Cortex of kidney (tissue), 1 donor: ENCODE results near the gene TAF11L7.
"Not testable (repeated sequence)": the region's sequence is repeated elsewhere in the genome, so short reads cannot be mapped to it uniquely, and the experiment has no call there.

ENCODE experiments used
- DNase-seq: peaks from one replicate; lab custom pipeline; 2025; lab: John Stamatoyannopoulos, UW

The TAF11L7 gene

DNA sequence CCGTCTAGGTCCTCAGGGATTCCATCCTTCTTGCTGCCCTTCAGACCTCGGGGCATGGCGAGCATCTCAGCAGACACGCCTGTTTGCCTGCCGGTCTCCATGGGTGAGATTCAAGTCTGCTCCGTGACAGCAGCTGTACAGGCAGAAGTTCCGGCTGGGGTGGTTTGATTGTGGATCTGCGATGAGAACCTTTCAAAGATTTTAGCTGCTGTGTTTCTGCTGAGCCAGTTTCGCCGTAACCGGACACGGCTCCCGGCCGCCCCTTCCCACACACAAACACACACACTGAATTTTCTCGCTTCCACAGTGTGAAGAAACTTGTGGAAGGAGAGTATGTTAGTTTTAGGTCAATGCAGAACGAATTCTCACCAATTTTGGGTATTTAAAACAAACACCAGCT, at the start of gene TAF11L7:
Gene TAF11L7 (minus strand): TSS at position 101 of the 400 bp plus-strand sequence.
- DNase-seq: not testable (repeated sequence)

DNA sequence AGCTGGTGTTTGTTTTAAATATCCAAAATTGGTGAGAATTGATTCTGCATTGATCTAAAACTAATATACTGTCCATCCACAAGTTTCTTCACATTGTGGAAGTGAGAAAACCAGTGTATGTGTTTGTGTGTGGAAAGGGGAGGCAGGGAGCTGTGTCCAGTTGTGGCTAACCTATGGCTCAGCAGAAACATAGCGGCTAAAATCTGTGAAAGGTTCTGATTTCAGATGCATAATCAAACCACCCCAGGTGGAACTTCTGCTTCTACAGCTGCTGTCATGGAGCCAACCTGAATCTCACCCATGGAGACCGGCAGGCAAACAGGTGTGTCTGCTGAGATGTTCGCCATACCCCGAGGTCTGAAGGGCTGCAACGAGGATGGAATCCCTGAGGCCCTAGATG, 48.6 kb upstream of the TAF11L7 start, which contains the start of gene TAF11L14:
Gene TAF11L14 (plus strand): TSS at position 301 of the 400 bp plus-strand sequence.
- no peak for DNase-seq

DNA sequence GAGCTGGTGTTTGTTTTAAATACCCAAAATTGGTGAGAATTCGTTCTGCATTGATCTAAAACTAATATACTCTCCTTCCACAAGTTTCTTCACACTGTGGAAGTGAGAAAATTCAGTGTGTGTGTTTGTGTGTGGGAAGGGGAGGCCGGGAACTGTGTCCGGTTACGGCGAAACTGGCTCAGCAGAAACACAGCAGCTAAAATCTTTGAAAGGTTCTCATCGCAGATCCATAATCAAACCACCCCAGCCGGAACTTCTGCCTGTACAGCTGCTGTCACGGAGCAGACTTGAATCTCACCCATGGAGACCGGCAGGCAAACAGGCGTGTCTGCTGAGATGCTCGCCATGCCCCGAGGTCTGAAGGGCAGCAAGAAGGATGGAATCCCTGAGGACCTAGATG, 46.2 kb upstream of the TAF11L7 start, which contains the start of gene TAF11L13:
Gene TAF11L13 (plus strand): TSS at position 301 of the 400 bp plus-strand sequence.
- not testable (repeated sequence) for DNase-seq

DNA sequence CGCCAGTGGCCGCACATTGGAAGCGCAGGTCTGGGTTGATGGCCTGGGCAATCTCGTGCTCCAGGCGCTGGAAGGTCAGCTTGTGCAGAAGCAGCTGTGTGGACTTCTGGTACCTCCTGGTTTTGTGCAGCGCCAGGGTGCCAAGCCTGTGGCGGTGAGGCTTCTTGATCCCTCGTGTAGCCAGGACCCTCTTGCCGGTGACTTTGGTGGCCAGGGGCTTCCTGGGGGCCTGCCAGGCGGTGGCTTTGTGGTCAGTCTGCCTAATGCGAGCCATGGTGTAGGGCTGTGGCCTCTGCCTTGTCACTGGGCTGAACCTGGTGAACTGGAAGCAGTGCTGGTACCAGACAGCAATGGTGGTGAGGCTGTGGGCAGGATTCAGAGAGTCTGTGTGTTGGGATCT, 40.1 kb upstream of the TAF11L7 start:
- DNase-seq: no peak

DNA sequence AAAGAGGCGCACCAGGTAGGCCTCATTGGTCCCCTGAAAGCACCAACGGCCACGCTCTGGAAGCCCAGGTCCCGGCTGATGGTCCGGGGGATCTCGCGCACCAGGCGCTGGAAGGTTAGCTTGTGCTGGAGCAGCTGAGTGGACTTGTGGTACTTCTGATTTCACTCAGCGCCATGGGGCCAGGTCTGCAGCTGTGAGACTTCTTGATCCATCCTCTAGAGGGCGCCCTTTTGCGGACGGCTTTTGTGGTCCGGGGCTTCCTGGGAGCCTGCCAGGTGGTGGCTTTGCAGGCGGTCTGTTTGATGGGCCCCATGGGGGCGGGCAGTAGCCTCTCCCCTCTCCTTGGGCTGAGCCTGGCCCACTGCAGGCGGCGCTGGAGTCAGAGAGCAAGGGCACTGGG, 35.1 kb upstream of the TAF11L7 start:
- no peak for DNase-seq

DNA sequence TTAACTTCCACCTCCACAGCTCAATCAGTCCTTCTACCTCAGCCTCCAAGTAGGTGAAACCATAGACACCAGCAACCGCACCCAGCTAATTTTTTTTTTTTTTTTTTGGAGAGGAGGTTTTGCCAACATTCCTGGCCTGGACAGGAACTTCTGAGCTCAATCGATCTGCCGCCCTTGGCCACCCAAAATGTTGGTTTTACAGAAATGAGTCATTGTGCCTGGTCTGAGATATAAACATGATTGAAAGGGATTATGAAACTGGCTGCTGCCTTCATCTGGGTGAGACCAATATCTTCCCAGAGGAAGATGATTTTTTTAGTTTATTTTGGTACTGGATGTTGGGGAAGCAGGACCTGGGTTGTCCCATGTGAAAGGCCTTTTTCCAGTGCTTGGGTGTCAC, 33.8 kb upstream of the TAF11L7 start:
- no peak for DNase-seq

DNA sequence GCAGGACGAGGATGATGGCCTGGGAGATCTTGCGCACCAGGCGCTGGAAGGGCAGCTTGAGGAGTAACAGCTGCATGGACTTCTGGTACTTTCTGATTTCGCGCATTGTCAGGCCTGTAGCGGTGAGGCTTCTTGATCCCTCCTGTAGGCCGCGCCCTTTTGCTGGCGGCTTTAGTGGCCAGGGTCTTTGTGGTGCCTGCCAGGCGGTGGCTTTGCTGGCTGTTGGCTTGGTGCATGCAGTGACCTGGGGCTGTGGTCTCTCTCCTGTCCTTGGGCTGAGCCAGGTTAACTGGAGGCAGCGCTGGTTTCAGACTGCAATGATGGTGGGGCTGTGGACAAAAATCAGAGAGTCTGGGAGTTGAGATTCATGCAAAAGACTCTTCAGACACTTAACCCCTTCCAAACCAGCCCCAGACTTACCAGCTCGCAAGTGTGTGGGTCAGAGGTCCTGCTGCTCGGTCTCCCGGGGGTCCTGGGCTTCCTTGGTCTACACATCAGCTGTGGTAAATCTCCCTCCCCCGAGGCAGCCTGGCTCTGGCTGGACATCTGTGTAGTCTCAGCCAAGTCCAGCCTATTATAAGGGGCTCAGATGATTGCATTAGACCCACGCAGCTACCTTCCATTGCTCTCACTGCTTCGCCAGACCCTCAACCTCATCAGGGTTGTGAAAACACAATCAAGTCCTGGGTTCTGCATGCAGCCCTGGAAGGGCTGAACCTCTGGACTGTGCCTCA, 29.5 kb upstream of the TAF11L7 start:
- no peak for DNase-seq

DNA sequence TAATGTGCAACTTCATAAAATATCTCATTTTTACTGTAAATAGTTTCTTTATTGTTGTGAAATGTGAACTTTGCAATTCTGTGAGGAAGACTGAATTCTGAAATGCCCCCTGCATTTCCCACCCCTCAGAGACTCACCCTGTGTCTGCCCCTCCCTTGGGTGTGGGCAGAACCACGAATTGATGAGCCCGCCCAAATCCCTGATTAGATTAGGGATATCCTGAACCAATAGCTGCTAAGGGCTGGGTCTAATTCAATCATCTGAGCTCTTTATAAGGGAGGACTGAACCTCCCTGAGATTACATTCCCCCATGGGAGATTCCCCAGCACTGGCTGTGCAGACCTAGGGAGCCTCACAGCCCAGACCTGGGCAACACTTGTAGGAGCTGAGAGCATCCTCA, 24.5 kb upstream of the TAF11L7 start, which contains the start of gene TAF11L12:
Gene TAF11L12 (plus strand): TSS at position 301 of the 400 bp plus-strand sequence.
- DNase-seq: not testable (repeated sequence)

DNA sequence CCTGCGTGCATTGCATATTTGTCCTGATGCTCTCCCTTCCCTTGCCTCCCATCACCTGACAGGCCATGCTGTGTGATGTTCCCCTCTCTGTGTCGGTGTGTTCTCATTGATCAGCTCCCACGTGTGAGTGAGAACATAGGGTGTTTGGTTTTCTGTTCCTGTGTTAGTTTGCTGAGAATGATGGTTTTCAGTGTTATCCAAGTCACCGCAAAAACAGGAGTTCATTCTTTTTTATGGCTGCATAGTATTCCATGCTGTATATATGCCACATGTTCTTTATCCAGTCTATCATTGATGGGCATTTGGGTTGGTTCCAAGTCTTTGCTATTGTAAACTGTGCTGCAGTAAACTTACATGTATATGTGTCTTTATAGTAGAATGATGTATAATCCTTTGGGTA, 21.9 kb upstream of the TAF11L7 start:
- DNase-seq: not testable (repeated sequence)

DNA sequence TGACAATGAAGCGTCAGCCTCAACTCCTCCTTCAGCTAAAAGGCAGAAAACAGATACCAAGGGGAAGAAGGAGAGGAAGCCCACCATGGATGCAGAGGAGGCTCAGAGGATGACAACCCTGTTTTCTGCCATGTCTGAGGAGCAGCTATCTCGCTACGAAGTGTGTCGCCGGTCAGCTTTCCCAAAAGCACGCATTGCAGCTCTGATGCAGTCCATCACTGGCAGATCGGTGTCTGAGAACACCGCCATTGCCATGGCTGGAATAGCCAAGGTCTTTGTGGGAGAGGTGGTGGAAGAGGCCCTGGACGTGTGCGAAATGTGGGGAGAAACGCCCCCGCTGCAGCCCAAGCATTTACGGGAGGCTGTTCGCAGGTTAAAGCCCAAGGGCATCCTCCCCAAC, 19.4 kb upstream of the TAF11L7 start:
- no peak for DNase-seq

DNA sequence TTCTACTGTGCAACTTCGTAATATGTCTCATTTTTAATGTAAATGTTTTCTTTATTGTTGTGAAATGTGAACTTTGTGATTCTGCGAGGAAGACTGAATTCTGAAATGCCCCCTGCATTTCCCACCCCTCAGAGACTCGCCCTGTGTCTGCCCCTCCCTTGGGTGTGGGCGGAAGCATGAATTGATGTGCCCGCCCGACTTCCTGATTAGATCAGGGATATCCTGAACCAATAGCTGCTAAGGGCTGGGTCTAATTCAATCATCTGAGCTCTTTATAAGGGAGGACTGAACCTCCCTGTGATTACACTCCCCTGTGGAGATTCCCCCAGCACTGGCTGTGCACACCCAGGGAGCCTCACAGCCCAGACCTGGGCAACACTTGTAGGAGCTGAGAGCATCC, 18.3 kb upstream of the TAF11L7 start, which contains the start of gene TAF11L11:
Gene TAF11L11 (plus strand): TSS at position 304 of the 400 bp plus-strand sequence.
- DNase-seq: not testable (repeated sequence)

DNA sequence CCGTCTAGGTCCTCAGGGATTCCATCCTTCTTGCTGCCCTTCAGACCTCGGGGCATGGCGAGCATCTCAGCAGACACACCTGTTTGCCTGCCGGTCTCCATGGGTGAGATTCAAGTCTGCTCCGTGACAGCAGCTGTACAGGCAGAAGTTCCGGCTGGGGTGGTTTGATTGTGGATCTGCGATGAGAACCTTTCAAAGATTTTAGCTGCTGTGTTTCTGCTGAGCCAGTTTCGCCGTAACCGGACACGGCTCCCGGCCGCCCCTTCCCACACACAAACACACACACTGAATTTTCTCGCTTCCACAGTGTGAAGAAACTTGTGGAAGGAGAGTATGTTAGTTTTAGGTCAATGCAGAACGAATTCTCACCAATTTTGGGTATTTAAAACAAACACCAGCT, 12.2 kb upstream of the TAF11L7 start, which contains the start of gene TAF11L10:
Gene TAF11L10 (minus strand): TSS at position 101 of the 400 bp plus-strand sequence.
- not testable (repeated sequence) for DNase-seq

DNA sequence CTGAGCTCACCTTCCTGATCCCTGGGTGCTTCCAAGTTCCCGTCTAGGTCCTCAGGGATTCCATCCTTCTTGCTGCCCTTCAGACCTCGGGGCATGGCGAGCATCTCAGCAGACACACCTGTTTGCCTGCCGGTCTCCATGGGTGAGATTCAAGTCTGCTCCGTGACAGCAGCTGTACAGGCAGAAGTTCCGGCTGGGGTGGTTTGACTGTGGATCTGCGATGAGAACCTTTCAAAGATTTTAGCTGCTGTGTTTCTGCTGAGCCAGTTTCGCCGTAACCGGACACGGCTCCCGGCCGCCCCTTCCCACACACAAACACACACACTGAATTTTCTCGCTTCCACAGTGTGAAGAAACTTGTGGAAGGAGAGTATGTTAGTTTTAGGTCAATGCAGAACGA, 8.7 kb upstream of the TAF11L7 start, which contains the start of gene TAF11L9:
Gene TAF11L9 (minus strand): TSS at position 140 of the 400 bp plus-strand sequence.
- not testable (repeated sequence) for DNase-seq

DNA sequence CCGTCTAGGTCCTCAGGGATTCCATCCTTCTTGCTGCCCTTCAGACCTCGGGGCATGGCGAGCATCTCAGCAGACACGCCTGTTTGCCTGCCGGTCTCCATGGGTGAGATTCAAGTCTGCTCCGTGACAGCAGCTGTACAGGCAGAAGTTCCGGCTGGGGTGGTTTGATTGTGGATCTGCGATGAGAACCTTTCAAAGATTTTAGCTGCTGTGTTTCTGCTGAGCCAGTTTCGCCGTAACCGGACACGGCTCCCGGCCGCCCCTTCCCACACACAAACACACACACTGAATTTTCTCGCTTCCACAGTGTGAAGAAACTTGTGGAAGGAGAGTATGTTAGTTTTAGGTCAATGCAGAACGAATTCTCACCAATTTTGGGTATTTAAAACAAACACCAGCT, 5.3 kb upstream of the TAF11L7 start, which contains the start of gene TAF11L8:
Gene TAF11L8 (minus strand): TSS at position 101 of the 400 bp plus-strand sequence.
- not testable (repeated sequence) for DNase-seq
